Right renal pelvis (tissue), 4 donors: ENCODE data around the gene DGCR2. TPM values are rescaled to one million over a fixed set of nuclear protein-coding genes. Genes with fewer than 3 reads are reported as not detected.
"Not testable (repeated sequence)": the region's sequence is repeated elsewhere in the genome, so short reads cannot be mapped to it uniquely, and the experiment has no call there.

Experiments used
- DNase-seq, 4 donors: peaks; one replicate each; pipeline ENCODE4 v3.0.0-alpha.2; 2013; ENCODE audit warnings: low read depth in 4 of 4, low spot score in 3 of 4, missing footprints in 1 of 4
- polyA plus RNA-seq, 4 donors: library from polyadenylated mRNA; unstranded; fragments of 120-200 nt; gene quantifications; one replicate each; pipeline ENCODE4 v1.2.1, GENCODE V29; 2013; ENCODE audit not compliant: insufficient read length in 4 of 4

The DGCR2 gene
- polyA plus RNA-seq, 4 donors = 71.9 to 94.3 (median 83.6) TPM

DNA sequence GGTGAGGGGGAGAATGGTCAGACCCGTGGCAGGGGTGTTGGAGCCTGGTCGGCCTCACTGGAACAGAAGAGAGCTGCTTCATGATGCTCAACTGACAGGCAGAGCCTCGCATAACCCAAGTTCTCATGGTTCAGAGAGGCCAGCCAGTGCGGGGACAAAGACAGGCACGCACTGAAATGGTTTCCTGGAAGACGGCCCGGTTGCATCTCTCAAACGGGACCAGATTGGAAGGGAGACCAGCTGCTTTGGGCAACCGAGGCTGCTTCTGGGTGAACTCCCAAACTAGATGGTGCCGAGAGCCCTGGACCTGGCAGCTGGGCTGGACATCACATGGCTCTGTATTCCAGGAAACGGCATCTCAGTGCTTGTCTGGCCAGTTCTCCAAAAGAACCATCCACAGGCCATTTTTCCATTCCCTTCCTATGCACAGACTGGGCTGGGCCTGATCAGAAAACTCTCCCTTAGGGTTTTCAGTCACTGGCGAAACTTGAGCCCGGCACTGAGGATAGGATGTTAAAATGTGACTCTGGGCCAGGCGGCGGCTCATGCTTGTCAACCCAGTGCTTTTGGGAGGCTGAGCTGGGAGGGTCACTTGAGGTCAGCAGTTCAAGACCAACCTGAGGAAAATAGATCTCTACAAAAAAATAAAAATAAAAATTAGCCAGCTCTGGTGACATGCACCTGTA is 106.0 kb downstream of the DGCR2 start:
- no peak for DNase-seq

DNA sequence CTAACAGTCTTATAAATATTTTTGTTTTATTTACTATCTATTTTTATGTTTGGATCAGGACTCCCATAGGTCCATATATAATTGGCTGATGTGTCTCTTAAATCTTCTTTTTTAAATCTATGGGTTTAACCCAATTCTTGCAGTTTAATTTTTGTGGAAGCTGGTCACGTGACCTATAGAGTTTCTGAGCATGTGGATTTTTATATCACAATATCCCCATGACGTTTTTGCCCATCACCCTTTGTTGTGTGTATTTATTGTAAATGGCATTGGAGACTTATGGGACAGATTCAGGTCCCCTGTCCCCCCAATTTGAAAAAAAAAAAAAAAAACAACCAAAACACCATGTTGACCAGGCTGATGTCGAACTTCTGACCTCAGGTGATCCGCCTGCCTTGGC is 107.3 kb downstream of the DGCR2 start:
- no peak for DNase-seq

DNA sequence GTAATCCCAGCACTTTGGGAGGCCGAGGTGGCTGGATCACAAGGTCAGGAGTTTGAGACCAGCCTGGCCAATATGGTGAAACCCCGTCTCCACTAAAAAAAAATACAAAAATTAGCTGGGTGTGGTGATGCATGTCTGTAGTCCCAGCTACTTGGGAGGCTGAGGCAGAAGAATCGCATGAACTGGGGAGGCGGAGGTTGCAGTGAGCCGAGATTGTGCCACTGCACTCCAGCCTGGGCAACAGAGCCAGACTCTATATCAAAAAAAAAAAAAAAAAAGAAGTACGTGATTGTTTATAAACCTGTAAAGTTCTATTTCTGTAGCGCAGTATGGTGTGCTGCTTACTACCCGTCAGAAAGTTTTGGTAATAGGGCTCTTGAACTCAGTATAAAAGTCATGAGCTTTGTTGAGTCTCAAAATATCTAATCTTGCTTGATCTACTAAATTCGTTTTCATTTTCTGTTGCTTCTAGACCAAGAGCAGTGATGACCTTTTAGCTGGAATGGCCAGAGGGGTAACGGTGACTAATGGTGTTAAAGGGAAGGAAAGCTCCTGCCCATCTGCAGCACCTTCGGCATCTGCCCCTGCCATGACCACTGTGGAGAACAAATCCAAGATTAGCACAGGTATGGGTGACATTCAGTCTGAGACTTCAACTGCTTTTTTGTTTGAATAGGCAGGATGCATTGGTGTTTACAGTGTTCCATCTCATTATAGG is 108.2 kb downstream of the DGCR2 start:
- DNase-seq = not testable (repeated sequence)

DNA sequence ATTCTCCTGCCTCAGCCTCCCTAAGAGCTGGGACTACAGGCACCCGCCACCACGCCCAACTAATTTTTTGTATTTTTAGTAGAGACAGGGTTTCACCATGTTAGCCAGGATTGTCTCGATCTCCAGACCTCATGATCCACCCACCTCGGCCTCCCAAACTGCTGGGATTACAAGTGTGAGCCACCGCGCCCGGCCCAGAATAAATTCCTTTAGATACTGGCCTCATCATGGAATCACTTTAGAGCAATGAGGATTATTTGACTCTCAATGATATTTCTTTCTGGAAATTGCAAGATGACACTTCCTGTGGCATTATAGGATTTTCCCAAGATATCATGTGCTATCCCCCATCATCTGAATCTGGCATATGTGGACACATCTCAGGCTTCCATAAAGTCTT is 108.8 kb downstream of the DGCR2 start:
- DNase-seq = not testable (repeated sequence)

DNA sequence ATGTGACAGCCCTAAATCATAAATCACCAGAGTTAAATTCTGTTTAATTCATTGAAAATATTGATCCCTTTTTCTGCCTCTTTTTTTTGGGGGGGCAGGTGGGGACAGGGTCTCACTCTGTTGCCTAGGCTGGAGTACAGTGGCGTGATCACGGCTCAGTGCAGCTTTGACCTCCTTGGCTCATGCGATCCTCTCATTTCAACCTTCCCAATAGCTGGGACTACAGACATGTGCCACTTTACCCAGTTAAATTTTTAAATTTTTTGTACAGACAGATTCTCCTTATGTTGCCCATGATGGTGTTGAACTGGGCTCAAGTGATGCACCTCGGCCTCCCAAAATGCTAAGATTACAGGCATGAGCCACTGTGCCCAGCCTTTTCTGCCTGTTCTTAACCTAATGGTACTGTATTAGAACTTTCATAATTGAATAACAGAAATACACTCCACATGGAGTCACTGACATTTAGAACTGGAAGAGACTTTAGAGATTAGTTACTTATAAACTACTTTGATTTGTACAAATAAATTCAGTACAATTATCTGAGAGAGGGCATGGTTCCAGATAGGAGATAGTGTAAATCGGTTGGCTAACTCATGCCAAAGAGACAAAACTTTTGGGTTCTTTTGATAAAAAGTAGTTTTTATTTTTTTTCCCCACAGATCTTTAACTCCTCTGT is 109.8 kb downstream of the DGCR2 start:
- DNase-seq = no peak

DNA sequence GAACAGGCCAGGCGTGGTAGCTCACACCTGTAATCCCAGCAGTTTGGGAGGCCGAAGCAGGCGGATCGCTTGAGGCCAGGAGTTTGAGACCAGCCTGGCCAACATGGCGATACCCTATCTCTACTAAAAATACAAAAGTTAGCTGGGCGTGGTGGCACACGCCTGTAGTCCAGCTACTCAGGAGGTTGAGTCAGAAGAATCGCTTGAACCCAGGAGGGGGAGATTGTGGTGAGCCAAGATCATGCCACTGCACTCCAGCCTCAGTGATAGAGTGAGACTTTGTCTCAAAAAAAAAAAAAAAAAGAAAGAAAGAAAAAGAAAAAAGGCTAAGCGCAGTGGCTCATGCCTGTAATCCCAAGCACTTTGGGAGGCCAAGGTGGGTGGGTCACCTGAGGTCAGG is 110.6 kb downstream of the DGCR2 start:
- DNase-seq = not testable (repeated sequence)

DNA sequence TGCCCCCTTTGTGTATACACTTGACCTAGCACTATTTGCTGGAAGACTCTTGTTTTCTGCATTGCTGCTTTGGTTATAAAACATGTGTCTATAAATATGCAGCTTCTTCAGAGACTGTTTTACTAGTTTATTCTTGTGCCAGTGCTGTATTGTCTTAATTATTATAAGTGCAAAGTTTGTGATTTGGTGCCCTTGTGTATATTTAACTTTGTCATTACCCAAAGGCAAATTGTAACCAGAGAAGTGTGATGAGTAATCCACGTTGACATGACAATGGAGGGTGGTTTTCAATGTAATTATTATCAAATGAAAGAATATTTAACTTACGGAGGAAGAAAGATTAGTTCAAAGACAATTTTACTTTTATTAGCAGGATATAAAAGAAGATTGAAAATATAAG is 111.1 kb downstream of the DGCR2 start:
- no peak for DNase-seq

DNA sequence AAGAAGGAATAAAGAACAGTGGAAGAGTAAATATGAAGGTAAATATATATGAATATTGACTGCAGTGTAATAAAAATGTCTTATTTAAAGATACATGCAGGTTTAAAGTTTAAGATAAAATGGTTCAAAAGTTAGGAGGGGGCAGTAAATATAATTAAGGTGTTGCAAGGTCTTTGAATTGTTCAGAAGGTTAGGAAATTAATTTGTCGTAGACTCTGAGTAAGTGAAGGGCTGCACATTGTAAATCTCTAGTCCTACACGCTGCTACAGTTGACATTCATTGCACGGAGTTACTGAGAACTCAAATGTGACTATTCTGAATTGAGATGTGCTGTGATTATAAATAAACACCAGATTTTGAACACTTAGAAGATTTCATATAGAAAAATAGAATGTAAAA is 116.3 kb downstream of the DGCR2 start:
- DNase-seq = no peak

DNA sequence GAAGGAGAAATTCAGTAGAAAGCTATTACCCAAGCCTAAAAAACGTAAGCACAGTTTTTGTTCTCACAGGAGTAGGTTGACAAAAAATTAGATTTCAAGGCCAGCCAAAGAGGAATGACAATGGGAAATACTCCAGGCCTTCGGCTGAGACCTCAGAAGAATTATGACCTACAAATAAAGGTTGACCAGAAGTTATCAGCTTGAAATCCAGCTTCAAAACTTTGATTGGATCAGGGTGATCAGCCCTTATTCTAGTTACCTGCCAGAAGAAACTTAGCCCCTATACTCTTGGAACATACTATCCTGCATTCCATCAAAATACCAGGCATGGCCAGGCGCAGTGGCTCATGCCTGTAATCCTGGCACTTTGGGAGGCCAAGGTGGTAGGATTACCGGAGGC is 117.7 kb downstream of the DGCR2 start:
- DNase-seq = no peak

DNA sequence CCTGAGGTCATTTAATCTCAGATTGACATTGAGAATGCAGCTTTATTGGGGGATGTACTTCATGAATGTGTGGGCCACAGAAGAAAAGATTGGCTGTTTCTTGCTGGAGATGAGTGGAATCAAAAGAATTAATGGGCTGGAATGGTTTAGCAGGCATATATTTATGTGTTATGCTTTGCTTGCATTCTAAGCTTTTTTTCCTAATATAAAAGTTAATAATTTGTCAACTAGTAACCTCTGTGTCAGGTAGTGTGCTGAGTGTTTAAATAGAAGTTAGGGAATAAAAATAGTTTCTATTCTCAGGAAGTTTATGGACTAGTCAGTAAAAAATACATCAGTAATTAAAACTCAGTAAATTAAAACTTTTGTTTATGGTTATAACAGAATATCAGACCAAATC is 118.7 kb downstream of the DGCR2 start:
- DNase-seq = no peak

DNA sequence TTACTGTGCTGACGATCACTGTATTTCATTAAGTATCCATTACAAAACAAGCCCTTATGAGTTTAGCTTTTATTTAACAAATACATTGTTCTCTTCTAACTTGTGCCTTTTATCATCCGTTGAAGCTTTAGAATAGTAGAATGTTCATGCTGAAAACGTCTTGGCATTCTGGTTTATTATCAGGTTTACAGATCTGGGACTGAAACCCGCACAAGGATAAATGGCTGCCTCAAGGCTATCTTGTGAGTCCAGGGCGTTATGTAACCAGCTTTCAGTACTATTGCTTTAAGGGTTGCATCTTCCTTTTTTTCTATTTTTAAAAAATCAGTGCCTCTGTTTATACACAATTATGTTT is 119.6 kb downstream of the DGCR2 start:
- no peak for DNase-seq

DNA sequence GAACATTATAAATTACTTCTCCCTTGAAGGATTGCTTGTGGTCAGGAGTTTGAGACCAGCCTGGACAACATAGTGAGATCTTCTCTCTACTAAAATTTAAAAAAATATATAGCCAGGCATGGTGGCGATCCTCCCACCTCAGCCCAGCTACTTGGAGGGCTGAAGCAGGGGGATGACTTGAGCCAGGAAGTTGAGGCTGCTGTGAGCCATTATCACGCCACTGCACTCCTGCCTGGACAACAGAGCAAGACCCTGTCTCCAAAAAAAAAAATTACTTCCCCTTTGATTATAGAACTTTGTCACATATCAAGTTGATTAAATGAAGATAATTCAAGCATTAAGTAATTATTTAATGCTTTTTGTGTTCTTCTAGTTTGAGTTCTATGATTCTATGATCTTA is 121.0 kb downstream of the DGCR2 start:
- DNase-seq = no peak

DNA sequence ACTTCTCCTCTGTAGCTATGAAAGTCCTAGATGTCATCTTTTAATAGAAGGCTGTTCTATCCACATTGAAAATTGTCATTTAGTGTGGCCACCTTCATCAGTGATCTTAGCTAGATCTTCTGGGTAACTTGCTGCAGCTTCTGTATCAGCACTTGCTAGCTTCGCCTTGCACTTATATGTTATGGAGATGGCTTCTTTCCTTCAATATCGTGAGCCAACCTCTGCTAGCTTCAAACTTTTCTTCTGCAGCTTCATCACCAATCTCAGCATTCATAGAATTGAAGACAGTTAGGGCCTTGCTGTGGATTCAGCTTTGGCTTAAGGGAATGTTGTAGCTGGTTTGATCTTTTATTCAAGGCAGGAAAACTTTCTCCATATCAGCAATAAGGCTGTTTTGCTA is 122.1 kb downstream of the DGCR2 start:
- DNase-seq = not testable (repeated sequence)

DNA sequence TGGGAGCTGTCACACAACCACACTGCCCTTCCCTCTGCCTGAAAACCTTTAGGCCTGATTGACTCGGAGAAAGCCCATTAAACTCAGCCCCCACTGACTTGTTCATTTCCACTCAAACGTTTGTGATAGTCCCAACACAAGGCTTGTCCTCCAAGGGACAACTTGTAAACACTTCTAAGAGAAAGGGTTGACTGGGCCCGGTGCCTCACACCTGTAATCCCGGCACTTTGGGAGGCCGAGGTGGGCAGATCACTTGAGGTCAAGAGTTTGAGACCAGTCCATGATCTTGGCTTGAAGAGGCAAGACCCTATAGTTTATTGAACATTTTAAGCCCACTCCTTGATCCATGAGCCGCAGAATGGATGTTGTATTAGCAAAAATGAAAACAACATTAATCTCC is 122.8 kb downstream of the DGCR2 start:
- DNase-seq = no peak

DNA sequence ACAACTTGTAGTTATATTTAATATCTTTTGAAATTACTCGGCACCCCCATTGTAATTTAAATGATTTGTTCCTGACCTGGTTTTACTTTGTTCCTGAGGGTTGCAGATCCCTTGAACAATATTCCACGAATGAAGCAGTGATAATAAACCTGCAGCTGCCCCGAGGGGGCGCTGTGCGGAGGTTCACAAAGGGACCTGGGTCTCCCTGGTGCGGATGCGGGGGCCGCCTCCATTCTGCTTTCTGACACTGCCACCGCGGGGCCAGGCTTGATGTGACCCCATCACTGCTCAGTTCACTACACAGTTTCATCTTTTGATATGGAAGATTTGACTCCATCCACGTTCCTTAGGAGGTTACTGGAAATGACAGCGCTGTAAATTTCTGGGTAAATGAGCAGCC is 123.2 kb downstream of the DGCR2 start:
- DNase-seq = no peak

DNA sequence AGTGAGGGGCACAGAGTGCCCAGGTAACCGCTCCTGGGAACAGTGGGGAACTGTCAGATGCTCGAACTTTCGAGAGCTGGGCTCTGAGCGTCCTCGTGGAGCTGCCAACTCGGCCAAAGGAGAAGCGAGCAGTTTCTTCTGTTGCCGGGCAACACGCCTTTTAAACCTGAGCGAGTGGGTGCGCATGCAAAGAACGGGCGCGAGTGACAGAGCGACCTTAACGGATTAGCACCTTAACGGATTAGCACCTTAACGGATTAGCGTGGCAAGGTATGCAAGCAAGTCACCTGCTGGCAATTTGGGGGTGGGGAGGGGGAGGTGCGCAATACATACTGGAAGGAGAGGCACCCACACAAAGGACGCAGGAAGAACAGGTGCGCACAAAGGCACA is 124.3 kb downstream of the DGCR2 start:
- DNase-seq = no peak

DNA sequence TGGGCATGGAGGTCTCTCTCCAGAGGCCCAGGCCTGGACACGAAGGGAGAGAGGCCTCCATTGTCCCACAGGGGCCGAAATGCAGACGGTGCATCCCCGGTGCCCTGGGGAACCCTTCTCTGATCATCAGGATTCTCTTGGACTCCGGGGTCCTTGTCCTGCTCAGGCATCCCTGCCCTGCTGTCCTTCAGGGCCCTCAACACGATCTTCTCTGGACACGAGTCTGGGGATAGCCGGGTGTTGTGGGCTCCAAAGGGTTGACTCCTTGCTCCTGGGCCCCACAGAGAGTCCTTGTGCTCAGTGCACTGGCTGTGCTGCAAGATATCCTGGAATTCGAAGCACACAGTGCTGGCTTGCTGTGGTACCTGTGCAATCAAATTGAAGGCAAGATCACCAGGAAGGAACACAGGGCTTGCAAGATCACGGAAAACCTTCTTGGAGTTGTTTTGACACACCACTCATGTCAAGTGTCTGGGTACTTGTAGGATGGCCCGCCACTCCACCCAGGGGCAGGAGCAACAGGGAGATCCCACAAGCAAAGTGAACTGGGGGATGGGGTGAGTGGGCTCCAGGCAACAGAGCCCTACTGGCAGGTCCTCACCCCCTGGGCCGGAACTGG is 124.8 kb downstream of the DGCR2 start:
- no peak for DNase-seq

DNA sequence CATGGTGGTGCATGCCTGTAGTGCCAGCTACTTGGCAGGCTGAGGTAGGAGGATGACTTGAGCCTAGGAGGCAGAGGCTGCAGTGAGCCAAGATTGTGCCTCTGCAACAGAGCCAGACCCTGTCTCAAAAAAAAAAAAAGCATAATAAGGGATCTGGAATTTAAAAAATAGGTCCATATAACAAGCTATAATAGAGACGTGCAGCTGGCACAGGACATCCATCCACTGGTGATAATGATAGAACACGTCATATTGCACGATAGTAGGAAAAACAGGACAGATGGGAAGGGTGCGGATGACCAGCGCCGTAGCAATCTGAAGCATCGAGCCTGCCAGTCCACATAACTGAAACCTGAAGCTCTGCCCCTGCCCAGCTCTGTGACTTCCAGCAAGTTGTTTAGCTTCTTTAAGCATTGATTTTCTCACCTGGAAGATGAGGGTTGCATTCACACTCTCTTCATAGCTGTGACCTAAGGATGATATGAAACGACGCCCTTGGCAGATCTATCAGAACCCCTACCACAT is 125.8 kb downstream of the DGCR2 start:
- no peak for DNase-seq

DNA sequence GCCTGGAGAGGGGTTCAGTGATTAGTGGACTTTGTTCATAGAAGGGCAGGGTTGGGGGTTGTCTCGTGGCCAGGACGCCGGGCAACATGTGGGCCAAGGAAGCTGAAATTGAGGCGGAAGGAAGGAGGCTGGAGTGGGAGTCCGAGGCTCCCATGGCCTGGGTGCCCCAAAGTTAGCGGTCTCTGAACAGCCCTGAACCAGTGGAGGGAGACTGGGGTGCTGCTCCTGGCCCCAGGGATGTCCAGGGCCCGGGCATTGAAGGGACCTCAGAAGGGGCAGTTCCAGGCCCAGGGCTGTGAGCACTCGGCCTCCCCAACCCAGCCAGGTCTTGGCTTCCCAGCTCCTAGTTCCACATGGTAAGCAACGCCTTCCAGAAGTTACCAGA is 126.9 kb downstream of the DGCR2 start:
- DNase-seq = no peak

DNA sequence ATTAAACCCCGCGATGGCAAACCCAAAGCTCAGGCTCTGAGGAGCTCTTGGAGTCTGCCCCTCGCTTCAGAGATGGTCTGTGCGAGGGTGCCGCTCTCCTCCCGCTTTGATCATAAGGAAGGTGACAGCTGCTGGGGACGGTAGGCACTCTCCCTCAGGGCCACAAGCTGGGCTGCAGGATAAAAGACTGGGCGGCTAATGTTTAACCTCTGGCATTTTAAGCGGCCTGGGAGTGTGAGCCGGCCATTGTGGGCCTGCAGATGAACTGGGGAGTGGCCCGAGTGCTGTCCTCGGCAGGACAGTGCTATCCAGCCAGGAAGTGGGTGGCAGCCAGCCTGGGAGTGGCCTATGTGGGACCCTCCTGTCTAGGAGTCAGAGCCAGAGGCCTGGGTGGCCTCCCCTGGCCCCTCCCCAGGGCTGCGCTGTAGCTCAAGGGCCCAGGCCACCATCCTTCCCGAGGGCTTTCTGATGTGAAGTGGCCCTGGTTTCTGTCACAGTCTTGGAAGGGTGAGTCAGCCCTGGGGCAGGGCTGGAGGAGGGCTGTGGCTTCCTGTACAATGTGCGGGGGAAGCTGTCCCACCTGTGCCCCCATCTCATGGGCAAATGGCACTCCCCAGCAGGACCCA is 127.4 kb downstream of the DGCR2 start:
- DNase-seq = no peak

DNA sequence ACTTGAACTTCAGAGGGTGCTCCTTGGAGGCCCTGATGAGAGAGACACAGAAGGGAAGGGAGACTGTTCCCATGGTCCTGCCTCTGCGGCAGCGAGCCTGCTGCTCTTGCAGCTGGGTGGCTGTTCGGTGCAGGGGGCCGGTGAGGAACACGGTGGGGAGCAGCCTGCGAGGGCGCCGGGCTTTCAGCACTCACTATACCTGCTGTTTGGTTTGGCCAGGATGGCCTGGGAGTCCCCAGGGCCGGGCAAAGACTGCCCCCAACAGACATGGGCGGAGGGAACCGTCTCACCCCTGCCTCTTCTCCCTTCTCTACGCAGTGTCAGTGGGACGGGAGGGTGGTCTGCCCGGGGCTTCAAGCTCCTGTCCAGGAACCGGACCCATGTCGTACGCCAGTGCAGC is 128.2 kb downstream of the DGCR2 start:
- no peak for DNase-seq
